Pulmonary artery endothelial cell (primary cell): ENCODE results near the gene UQCRFS1. TPM values are rescaled to one million over a fixed set of nuclear protein-coding genes. Genes with fewer than 3 reads are reported as not detected.
"Not testable (repeated sequence)": the region's sequence is repeated elsewhere in the genome, so short reads cannot be mapped to it uniquely, and the experiment has no call there.

Experiments
- DNase-seq: peaks from one replicate; pipeline ENCODE4 v3.0.0-alpha.2; 2011; ENCODE audit warnings: low read depth, low spot score
- total RNA-seq: library from RNA; depleted of rRNA; stranded (reverse); fragments of >200 nt; gene quantifications from 2 replicates; pipeline ENCODE4 v1.2.3, GENCODE V29; 2014

Gene UQCRFS1
- total RNA-seq = 34.3 and 41.3 TPM in 2 replicates

GRCh38 chr19:29212648-29213573 lies at the start of gene UQCRFS1:
TSS of gene UQCRFS1 (minus strand) at chr19:29213151. CDS start at chr19:29213118, 33 bp downstream.
- DNase-seq = peak; percentile 68

GRCh38 chr19:29262085-29262484 lies 49.1 kb upstream of the UQCRFS1 start:
- no peak for DNase-seq

GRCh38 chr19:29260477-29261317 lies 47.7 kb upstream of the UQCRFS1 start:
- DNase-seq = no peak

GRCh38 chr19:29259867-29260281 lies 46.9 kb upstream of the UQCRFS1 start:
- DNase-seq = no peak

- DNase-seq = no peak
These were observed 46.2 kb upstream of the UQCRFS1 start for GRCh38 chr19:29259153-29259552.

GRCh38 chr19:29256516-29256915 lies 43.6 kb upstream of the UQCRFS1 start:
- DNase-seq = no peak

GRCh38 chr19:29255912-29256311 lies 43.0 kb upstream of the UQCRFS1 start:
- DNase-seq = no peak

- DNase-seq = no peak
These were observed 42.1 kb upstream of the UQCRFS1 start for GRCh38 chr19:29255006-29255405.

- DNase-seq = not testable (repeated sequence)
These were observed 36.8 kb upstream of the UQCRFS1 start for GRCh38 chr19:29249798-29250197.

- DNase-seq = no peak
These were observed 35.4 kb upstream of the UQCRFS1 start for GRCh38 chr19:29248332-29248844.

- DNase-seq = no peak
These were observed 34.9 kb upstream of the UQCRFS1 start for GRCh38 chr19:29247872-29248271.

GRCh38 chr19:29247471-29247870 lies 34.5 kb upstream of the UQCRFS1 start:
- no peak for DNase-seq

- DNase-seq = no peak
These were observed 34.1 kb upstream of the UQCRFS1 start for GRCh38 chr19:29247051-29247450.

GRCh38 chr19:29245215-29245614 lies 32.3 kb upstream of the UQCRFS1 start:
- no peak for DNase-seq

- no peak for DNase-seq
These were observed 28.4 kb upstream of the UQCRFS1 start for GRCh38 chr19:29241324-29241723.

GRCh38 chr19:29239213-29239776 lies 26.3 kb upstream of the UQCRFS1 start:
- no peak for DNase-seq

GRCh38 chr19:29233591-29233990 lies 20.6 kb upstream of the UQCRFS1 start:
- no peak for DNase-seq

- no peak for DNase-seq
These were observed 19.4 kb upstream of the UQCRFS1 start for GRCh38 chr19:29232315-29232852.

GRCh38 chr19:29231306-29231705 lies 18.4 kb upstream of the UQCRFS1 start:
- not testable (repeated sequence) for DNase-seq

GRCh38 chr19:29217616-29218015 lies 4.7 kb upstream of the UQCRFS1 start:
- DNase-seq = no peak

GRCh38 chr19:29216021-29216420 lies 3.1 kb upstream of the UQCRFS1 start:
- DNase-seq = no peak
